ENCODE measurements around the gene SHC2.

Gene SHC2

DNA sequence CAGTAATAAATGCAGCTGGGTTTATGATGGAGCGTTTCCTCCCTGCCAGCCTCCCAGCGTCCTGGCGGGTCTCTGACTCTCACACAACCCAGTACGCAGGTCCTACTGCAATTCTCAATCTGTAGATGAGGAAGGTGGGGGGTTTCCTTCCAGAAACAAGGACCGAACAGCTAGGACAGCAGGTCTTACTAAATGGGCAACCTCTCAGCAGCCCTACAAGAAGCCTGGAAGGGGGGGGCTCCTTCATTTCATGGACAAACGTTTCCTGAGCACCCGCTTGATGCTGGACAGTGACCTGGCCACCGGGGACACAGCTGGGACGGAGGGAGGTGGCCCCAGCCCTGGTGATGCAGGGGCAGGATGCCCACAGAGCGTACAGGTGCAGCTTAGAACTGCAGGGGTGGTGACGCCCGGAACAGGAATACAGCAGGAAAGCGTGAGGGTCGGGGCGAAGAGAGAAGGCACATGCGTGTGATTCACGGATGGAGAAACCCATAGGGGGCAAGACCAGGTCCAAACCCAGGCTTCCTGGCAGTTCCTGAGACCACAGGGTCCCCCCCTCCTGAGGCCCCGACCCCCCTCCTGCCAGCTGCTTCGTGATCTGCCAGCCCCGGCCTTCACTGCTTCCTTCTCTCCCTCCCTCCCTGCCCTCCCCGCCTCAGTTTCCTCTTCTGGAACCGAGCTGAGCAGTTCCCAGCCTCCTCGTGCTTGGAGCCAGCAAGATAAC is 51.2 kb downstream of the SHC2 start:
- peak overlapping the region; percentile 81 for H3K4me3 Mint-ChIP-seq
- H3K36me3 Mint-ChIP-seq = no peaks in the 10 kb centered on the region
- H3K27me3 Mint-ChIP-seq = peaks cover 5% of the 10 kb centered on the region
- H3K27ac Mint-ChIP-seq = no peak overlapping the region
- peaks cover 5% of the 10 kb centered on the region for H3K4me1 Mint-ChIP-seq
- DNase-seq (ENCODE audit: low spot score in 2 of 2) = no peak
- no peaks in the 10 kb centered on the region for H3K9me3 Mint-ChIP-seq
- ATAC-seq (ENCODE audit: low read depth) = peak; percentile 26

DNA sequence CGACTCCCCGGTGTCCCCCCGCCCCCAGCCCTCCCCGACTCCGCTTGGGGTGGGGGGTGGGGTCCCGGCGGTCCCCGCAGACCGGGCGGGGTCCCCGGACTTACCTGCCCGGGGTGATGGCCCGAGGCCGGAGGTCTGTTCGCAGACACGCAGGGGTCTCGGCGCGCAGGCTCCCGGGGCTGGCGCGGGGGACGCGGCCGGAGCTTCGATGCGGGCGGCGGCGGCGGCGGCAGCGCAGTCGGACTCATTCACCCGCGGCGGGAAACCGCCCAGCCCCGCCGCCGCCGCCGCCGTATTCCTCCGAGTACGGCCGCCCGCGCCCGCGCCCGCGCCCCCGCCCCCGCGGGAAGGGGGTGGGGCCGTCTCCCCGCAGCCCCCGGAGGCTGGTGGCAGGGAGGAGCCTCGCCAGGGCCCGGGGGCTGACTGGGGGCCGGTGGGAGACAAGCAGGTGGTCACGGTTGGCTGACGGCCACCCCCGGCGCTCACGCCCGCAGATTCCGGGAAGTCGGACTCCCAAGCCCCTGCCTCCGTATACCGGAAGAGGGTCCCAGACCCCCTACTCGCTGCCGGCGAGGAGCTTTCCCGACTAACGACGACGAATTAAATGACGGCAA is 51.8 kb downstream of the SHC2 start, which contains the start of gene C2CD4C:
Gene C2CD4C (minus strand): TSS at position 246 of the 614 bp plus-strand sequence. CDS start 786 bp downstream, outside the sequence.
- DNase-seq (ENCODE audit: low spot score in 2 of 2) (no peak), ATAC-seq (ENCODE audit: low read depth) (peak; percentile 46)
- Mint-ChIP-seq H3K4me3 (peak within 1 kb of the TSS; percentile 81), H3K9me3 (no peaks in the 10 kb centered on the region), H3K36me3 (no peaks in the 10 kb centered on the region), H3K27ac (no peak within 1 kb of the TSS), H3K4me1 (peaks cover 5% of the 10 kb centered on the region), H3K27me3 (peaks cover 5% of the 10 kb centered on the region)

DNA sequence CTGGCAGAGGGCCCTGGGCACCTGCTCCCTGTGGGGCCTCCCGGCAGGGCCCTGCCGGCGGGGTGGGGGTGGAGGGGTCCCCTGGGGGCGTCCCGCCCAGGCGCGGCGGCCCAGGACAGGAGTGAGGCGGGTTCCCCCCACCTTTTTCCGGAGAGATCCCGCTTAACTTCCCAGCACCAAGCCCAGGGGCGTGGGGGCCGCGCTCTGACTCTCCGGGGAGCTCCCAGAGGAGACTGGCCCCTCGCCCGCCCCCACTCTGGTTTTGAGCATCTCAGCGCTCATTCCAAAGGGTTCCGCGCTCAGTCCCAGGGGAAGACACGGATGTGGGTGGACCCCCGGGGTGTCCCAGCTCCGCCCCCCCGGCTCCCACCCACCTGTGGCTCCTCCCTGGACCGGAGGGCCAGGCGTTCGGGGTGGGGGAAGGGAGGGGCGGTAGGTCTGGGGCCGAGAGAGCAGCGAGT is 52.4 kb downstream of the SHC2 start:
- DNase-seq (ENCODE audit: low spot score in 2 of 2) = no peak
- Mint-ChIP-seq H3K4me3 (no peak overlapping the region), H3K4me1 (peaks cover 5% of the 10 kb centered on the region), H3K9me3 (no peaks in the 10 kb centered on the region), H3K27me3 (peaks cover 7% of the 10 kb centered on the region), H3K27ac (no peak overlapping the region), H3K36me3 (no peaks in the 10 kb centered on the region)
- no peak for ATAC-seq (ENCODE audit: low read depth)

DNA sequence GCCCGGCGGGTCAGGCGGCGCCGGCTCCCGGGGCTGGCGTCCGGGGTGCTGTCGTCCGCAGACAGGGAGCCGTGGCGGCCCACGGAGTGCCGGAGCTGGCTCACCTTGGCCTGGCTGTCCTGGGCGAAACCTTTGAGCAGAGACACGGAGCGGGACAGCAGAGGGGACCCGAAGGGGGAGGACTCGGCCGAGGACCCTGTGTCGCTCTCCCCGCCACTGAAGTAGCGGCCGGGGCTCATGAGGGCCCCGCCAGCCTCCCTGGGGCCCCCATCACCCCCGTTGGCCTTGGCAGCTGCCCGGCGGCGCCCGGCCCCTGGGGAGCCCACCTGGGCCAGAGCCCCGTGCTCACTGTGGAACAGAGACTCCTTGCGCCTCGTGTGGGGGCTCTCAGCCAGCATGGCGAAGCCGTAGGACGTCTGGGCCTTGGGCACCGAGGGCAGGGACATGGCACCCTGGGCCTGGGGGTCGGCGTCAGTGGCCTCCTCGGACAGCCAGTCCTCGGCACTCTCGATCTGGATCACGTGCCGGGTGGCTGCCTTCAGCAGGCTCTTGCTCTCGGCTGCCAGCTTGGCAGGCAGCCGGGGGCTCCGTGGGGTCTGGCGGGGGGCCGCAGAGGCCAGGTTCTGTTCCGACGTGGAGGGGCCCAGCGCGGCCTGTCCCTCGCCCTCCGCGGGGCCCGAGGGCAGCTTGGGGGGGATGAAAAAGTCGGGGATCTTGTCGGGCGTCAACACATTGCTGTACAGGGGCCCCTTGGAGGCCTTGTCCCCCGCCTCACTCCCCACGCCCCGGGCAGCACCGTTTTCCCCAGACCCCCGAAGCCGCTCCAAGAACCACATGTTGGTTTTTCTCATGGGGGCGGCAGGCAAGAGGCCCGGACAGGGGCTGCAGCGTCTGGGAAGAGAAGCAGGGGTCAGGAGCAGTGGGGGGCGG is 53.1 kb downstream of the SHC2 start:
- ATAC-seq (ENCODE audit: low read depth) (no peak), DNase-seq (ENCODE audit: low spot score in 2 of 2) (no peak)
- Mint-ChIP-seq H3K9me3 (no peaks in the 10 kb centered on the region), H3K4me1 (peaks cover 5% of the 10 kb centered on the region), H3K27me3 (peaks cover 10% of the 10 kb centered on the region), H3K36me3 (no peaks in the 10 kb centered on the region), H3K27ac (no peak overlapping the region), H3K4me3 (peak overlapping the region; percentile 27)

DNA sequence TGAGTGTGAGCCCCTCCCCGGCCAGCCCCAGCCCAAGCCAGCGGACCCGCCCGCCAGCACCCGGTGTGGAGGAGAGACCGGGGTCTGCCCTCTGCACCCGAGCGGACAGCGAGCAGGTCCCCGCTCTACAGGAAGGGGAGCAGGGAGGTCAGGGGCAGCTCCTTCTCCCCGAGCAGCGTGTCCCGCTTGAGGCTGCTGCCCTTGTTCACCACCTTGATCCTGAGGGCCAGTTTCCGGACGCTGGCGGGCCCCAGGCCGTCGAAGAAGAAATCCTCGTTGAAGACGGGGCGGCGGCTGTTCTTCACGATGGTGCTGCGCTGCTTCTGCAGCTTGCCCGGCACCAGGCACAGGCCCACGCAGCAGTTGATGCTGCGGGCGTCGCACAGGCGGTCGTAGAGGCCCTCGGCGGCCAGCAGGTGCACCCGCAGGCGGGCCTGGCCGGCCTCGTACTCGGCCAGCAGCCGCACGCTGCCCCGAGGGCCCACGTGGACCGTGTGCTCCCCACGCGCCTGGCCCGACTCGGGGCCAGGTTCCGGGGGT is 53.8 kb downstream of the SHC2 start:
- Mint-ChIP-seq H3K36me3 (no peaks in the 10 kb centered on the region), H3K27me3 (peaks cover 10% of the 10 kb centered on the region), H3K27ac (no peak overlapping the region), H3K9me3 (no peaks in the 10 kb centered on the region), H3K4me1 (peaks cover 5% of the 10 kb centered on the region), H3K4me3 (no peak overlapping the region)
- ATAC-seq (ENCODE audit: low read depth) (no peak), DNase-seq (ENCODE audit: low spot score in 2 of 2) (no peak)

- no peak overlapping the region for H3K4me3 Mint-ChIP-seq
- H3K27me3 Mint-ChIP-seq = peaks cover 10% of the 10 kb centered on the region
- ATAC-seq (ENCODE audit: low read depth) = no peak
- no peaks in the 10 kb centered on the region for H3K36me3 Mint-ChIP-seq
- DNase-seq (ENCODE audit: low spot score in 2 of 2) = no peak
- no peaks in the 10 kb centered on the region for H3K9me3 Mint-ChIP-seq
- peaks cover 5% of the 10 kb centered on the region for H3K4me1 Mint-ChIP-seq
- H3K27ac Mint-ChIP-seq = no peak overlapping the region
Measured at GRCh38 chr19:406135-406781, 54.6 kb downstream of the SHC2 start.

- peaks cover 5% of the 10 kb centered on the region for H3K4me1 Mint-ChIP-seq
- DNase-seq (ENCODE audit: low spot score in 2 of 2) (no peak), ATAC-seq (ENCODE audit: low read depth) (no peak)
- H3K9me3 Mint-ChIP-seq = no peaks in the 10 kb centered on the region
- H3K4me3 Mint-ChIP-seq = no peak overlapping the region
- no peak overlapping the region for H3K27ac Mint-ChIP-seq
- no peaks in the 10 kb centered on the region for H3K36me3 Mint-ChIP-seq
- peaks cover 12% of the 10 kb centered on the region for H3K27me3 Mint-ChIP-seq
Measured at GRCh38 chr19:405121-405965, 55.5 kb downstream of the SHC2 start.

DNA sequence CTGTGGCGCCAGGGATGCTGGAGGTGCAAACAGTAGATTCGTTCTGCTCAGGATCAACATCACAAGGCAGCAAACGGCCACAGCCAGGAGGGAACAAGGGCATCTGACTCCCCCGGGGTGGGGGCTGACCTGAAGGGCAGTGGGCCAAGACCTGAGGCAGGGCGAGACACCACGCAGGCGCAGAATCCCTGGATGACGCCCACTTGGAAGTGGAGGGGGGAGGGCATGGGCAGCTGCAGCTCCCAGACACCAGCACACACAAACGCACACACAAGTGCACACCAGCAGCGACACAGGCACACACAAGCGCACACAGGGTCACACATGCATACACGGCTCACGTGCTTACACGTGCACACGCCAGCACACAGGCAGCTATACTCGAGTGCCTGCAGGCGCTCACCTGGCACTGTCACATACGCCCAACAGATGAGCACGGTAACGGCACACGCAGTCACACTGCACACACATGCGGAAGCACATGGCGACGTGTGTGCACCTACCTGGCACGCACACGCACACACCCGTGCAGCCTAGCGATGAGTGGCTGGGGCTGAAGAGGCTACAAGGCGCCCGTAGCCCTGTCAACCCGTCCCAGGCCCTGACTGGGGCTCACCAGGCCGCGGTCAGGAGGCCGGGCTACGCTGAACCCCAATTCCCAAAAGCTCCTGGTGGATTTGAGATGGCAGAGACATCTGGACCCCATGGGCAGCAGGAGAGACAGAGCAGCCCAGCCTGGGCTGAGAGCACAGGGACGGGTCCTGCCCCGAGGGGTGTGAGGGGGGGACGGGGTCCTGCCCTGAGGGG is 57.4 kb downstream of the SHC2 start:
- no peak for ATAC-seq (ENCODE audit: low read depth)
- H3K36me3 Mint-ChIP-seq = no peaks in the 10 kb centered on the region
- H3K27ac Mint-ChIP-seq = no peak overlapping the region
- no peaks in the 10 kb centered on the region for H3K4me1 Mint-ChIP-seq
- H3K27me3 Mint-ChIP-seq = peaks cover 7% of the 10 kb centered on the region
- H3K9me3 Mint-ChIP-seq = no peaks in the 10 kb centered on the region
- DNase-seq (ENCODE audit: low spot score in 2 of 2) = no peak
- no peak overlapping the region for H3K4me3 Mint-ChIP-seq

- H3K9me3 Mint-ChIP-seq = no peaks in the 10 kb centered on the region
- H3K27ac Mint-ChIP-seq = no peak overlapping the region
- peaks cover 7% of the 10 kb centered on the region for H3K27me3 Mint-ChIP-seq
- no peak overlapping the region for H3K4me3 Mint-ChIP-seq
- no peak for ATAC-seq (ENCODE audit: low read depth)
- H3K4me1 Mint-ChIP-seq = no peaks in the 10 kb centered on the region
- no peak for DNase-seq (ENCODE audit: low spot score in 2 of 2)
- H3K36me3 Mint-ChIP-seq = no peaks in the 10 kb centered on the region
Measured at GRCh38 chr19:402786-403185, 58.0 kb downstream of the SHC2 start.

- Mint-ChIP-seq H3K4me1 (no peaks in the 10 kb centered on the region), H3K36me3 (no peaks in the 10 kb centered on the region), H3K4me3 (no peak overlapping the region), H3K9me3 (no peaks in the 10 kb centered on the region), H3K27ac (no peak overlapping the region), H3K27me3 (peaks cover 7% of the 10 kb centered on the region)
- DNase-seq (ENCODE audit: low spot score in 2 of 2) (no peak), ATAC-seq (ENCODE audit: low read depth) (no peak)
Measured at GRCh38 chr19:401866-402511, 58.8 kb downstream of the SHC2 start.

DNA sequence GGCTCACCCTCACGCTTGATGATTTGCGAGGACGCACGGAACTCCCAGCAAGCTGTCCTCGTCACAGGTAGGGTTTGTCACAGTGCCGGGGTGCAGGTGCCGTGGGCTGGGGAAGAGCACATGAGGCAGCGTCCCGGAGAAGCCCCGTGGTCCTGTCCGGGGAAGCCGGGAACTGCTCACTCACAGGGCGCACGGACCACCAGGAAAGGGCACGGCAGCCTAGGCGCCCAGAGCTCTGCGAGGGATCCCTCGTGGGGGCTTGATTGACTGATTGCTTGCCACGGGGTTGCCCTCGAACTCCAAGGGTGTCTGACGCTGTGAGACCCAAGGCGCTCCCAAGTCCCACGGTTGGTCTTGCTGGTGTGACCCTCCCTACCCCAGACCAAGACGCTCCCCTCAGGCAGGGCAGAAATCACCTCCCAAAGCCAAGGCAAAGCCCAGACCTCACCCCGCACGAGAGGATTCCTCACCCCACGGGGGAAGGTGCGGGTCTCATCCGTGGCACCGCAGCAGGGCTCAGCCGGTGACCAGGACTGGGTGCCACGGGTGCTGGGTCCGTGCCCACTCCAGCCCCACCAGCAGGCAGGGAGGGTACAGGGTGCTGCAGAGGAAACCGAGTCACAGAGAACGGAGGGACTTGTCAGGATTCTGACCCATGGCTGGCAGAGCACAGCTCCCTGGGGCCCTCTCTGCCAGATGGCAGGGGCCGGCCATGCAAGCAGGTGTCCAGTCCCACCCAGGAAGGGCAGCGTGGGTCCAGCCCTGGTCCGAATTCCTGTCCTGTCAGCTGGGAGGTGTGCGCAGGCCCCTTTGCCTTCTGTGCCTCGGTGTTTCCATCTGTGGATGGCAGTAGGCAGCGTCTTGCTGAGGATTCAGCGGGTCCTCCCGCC is 59.6 kb downstream of the SHC2 start:
- Mint-ChIP-seq H3K36me3 (no peaks in the 10 kb centered on the region), H3K27ac (no peak overlapping the region), H3K27me3 (peaks cover 7% of the 10 kb centered on the region), H3K9me3 (no peaks in the 10 kb centered on the region), H3K4me3 (no peak overlapping the region), H3K4me1 (no peaks in the 10 kb centered on the region)
- DNase-seq (ENCODE audit: low spot score in 2 of 2) (no peak), ATAC-seq (ENCODE audit: low read depth) (no peak)

All from memory B cell (primary cell).